HK-2 (cell line): ENCODE measurements around the gene PLAGL2.
"Not testable (repeated sequence)": the region's sequence is repeated elsewhere in the genome, so short reads cannot be mapped to it uniquely, and the experiment has no call there.

Source experiments
- DNase-seq: peaks from one replicate; pipeline ENCODE4 v3.0.0-alpha.2; 2018; ENCODE audit not compliant: unreplicated experiment

The PLAGL2 gene

DNA sequence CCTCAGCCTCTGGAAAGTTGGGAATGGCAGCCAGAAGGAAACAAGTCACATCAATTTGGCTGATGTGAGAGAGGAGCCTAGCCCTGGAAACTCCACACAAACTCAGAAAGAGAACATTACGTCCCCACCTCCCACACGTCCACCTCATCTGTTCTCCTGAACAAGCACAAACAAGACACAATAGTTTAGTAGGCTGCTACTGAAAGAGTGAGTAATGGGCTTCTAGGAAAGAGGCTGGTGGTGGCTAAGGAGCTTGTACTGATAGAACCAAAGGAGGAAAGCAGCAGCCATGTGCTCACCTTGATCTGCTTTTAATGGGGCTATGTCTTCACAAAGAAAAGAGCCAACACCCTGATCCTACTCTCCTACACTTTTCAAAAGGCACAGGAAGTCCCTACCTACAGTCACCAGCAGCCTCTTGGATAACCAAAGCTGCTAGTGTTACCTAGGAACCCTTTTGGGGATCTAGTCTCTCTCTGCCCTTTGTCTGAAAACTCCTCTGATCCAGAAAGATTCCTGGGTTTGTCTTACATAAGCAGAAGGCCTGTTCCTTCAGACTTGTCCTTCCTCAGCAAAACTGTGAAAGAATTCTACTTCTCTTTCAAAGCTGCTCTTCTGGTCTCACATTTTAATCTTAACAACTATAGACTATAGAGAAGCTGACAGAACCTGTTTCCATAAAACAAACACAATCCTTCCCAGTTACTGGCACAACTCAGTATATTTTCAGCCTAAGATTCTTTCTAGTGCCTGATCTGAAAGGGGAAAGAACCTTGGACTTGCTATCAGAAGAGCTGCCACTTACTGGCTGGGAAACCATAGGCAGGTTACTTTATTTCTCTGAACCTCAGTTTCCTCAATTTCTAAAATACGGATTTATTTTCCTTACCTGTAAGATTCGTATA, 3.1 kb downstream of the PLAGL2 start:
- DNase-seq: no peak

GRCh38 chr20:32203356-32204204, 4.0 kb downstream of the PLAGL2 start:
- no peak for DNase-seq

DNA sequence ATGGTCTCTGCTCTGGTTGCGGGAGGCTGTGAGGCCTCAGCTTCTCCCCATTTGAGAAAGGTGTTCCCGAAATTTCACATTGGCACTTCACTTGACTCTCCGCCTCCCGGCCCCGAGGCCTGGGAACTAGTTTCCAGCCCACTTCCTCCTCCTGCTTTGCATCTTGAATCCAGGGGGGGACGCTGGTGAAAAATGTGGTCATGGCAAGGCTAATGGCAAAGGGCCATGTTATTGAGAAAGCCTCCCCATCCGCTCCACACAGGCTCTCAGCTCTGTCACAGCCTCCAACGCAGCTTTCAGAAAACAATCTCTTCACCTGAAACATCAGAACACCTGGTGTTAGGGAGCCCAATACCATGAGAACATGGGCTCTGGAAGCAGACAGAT, 5.6 kb downstream of the PLAGL2 start:
- no peak for DNase-seq

- no peak for DNase-seq
Observed at GRCh38 chr20:32201296-32201976, 6.1 kb downstream of the PLAGL2 start.

GRCh38 chr20:32199006-32199405, 8.5 kb downstream of the PLAGL2 start:
- no peak for DNase-seq

- DNase-seq: not testable (repeated sequence)
Observed at GRCh38 chr20:32197136-32197535, 10.4 kb downstream of the PLAGL2 start.

GRCh38 chr20:32196613-32197012, 10.9 kb downstream of the PLAGL2 start:
- not testable (repeated sequence) for DNase-seq

DNA sequence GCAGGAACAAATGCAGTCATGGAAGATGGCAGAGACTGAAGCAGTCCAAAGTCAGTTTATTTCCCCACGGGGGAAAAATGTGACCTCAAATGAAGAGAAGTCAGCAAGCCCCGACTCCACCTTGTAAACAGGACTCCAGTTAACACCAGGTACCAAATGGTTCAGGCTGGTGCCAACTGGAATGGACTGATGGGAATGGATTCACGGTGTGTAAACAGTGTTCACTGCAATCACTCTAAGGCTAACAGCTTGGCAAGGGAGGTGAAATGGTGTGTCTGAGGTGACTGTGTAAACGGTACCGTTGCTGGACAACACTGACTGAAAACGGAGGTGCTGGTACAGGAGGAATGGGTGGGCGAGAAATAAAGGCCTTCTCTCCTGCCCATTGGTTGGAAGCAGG, 12.0 kb downstream of the PLAGL2 start:
- no peak for DNase-seq

- no peak for DNase-seq
Observed at GRCh38 chr20:32193996-32194395, 13.5 kb downstream of the PLAGL2 start.

DNA sequence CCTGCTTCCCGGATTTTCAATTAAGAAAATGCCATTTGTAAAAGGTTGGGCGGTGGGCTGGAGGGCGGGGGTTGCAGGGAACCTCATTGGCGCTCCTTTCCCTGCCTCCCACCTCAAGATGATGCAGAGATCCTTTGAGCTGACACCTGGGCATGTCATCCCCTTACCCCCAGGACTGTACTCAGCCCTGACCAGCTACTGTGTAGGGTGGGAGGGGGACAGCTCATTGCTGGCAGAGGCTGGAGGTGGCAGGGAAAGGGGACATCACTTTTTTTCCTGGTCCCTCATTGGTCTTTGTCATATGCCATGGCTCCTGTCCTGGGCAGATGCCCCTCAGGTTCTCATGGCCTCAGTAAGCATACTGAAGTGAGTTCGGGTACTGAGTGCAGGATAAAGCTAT, 14.2 kb downstream of the PLAGL2 start:
- not testable (repeated sequence) for DNase-seq

DNA sequence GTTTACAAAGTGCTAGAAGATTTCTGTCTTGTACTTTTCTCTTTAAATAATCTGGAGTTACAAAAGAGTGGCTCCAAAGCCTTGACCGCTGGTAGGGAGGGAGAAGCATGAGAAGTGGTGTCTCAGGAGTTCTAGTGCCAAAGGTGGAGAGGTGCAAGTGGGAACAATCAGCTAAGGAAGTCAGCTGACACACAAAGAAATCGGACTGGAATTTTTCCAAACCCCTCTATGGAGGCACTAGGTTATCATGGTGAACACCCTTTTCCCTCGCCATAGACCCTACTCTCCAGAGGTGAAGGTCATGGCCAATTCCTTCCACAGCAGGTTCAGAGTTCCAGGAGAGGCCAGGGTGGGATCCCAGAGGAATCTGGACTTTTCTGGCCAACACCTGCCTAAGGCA, 14.8 kb downstream of the PLAGL2 start:
- DNase-seq: no peak

DNA sequence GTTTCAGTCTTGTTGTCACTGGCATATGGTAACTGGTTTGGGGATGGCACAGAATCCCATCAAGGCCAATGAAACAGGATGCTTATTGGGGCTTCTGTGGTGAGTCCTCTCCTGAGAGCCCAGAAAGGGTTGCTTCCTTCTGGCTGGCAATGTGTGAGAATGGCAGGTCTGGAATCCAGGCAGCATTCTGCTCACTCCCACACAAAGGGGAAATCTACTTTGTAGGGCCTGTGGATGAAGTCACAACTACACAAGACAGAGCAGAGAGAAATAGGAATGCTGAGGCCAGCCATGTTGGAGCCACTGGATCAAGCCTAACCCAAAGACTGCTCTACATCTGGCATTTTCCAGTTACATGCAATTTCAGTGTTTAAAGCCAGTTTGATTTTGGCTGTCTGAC, 15.7 kb downstream of the PLAGL2 start:
- no peak for DNase-seq

GRCh38 chr20:32191422-32191821, 16.1 kb downstream of the PLAGL2 start:
- DNase-seq: no peak

- no peak for DNase-seq
Observed at GRCh38 chr20:32190616-32191415, 16.7 kb downstream of the PLAGL2 start.

DNA sequence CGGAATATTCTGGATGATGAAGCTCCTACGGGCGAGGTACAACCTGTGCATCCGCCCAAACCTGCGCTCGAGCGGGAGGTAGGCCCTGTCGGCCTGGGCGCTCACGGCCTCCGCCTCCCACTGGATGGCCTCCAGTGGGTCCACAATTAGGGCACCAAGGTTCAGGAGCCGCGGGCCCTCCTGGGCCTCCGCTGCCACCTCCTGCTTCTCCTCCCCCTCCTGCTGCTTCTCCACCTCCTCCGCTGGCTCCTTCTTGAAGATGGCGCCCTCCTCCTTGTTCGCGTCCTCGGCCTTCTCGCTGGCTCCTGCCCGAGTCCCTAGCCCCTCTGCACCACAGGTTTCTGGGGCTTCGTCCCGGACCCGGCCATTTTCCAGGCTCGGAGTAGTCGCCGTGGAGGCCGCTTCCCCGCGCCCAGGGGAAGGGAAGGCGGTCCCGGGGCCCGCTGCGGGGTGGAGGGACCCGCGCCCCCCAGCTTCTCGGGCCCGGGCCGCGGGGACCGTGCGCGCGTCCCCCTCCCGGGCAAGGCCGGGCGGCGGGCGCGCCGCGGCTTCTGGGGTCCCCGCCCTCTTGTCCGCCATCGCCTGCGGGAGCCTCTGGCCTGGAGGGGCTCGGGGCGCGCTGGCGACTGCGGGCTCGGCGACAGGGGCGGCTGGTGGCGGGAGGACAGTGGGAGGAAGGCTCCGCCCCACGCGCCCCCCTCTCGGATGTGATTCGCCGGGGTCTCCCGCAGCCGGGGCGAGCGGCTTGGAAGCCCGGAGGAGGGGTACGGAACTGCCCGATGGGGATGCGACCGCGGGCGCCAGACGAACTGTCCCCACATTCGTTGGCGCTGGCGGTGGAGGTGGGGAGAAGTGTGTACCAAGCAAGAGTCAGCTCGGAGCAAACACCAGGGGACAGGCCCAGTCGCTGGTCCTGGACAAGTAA, 17.6 kb downstream of the PLAGL2 start:
- DNase-seq: no peak

GRCh38 chr20:32189123-32189410, 18.5 kb downstream of the PLAGL2 start:
- no peak for DNase-seq

GRCh38 chr20:32188376-32189122, 19.0 kb downstream of the PLAGL2 start:
- no peak for DNase-seq

DNA sequence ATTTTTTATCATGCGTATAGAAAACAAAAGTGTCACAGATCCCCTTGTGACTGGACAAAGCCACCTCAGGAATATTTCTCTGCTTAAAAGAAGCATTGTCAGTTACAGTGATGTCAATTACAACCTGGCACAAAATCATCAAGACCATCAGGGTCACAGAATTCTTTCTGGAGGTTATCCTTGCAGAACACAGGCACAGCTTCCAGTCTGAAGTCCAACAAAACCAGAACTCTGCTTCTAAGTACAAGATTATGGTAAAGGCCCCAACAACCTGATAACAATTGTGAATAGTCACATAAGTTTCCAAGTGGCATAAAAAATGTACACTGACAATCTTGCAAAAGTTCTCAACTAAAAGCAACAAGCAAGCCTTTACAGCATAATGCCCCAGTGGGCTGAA, 21.0 kb downstream of the PLAGL2 start:
- no peak for DNase-seq

DNA sequence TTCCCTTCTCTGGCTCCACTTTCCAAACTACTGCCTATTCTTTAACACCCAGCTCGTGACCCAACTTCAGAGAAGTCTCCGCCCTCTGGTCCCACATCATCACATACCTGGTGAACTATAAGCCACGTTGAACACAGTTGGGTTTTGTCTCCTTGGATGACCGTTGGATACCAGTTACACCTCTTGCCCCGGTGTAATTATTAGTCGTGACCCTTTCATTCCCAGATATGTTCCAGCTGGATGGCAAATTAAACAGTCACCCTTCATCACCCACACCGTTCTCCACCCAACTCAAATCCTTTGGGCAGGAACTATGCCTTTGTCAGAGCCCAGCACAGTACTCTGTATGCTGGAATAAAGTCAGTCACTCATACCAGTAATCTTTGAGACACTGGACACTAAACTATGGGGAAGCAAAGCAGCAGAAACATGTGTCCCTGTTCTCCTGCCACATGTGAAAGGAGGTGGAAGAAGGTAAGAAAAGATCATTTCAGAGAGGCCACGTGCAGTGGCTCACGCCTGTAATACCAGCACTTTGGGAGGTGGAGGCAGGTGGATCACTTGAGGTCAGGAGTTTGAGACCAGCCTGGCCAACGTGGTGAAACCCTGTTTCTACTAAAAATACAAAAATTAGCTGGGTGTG, 22.5 kb downstream of the PLAGL2 start:
- DNase-seq: no peak
